ENCODE data around the gene MED29.
"Not testable (repeated sequence)": the region's sequence is repeated elsewhere in the genome, so short reads cannot be mapped to it uniquely, and the experiment has no call there.

Gene MED29

GRCh38 chr19:39372941-39373340, 18.2 kb upstream of the MED29 start:
- peak overlapping the region; percentile 2 for H3K4me3 ChIP-seq (ENCODE audit: low read length)
- no peaks in the 10 kb centered on the region for H3K27me3 ChIP-seq (replicated peaks; ENCODE audit: control insufficient read depth, insufficient read depth, low read length)
- peaks cover 20% of the 10 kb centered on the region for H3K4me1 ChIP-seq (ENCODE audit: control insufficient read depth, insufficient read depth, low read length)
- peak overlapping the region; percentile 82 for H3K9ac ChIP-seq (ENCODE audit: low read length)
- peaks cover 65% of the 10 kb centered on the region for H3K36me3 ChIP-seq (ENCODE audit: control insufficient read depth, insufficient read depth, low read length, severe bottlenecking)
- no peaks in the 10 kb centered on the region for H3K9me3 ChIP-seq (ENCODE audit: control insufficient read depth, low read length)
- peak; percentile 34 for DNase-seq (ENCODE audit: low read depth)

GRCh38 chr19:39375929-39376328, 15.2 kb upstream of the MED29 start:
- peak overlapping the region; percentile 7 for H3K9ac ChIP-seq (ENCODE audit: low read length)
- peaks cover 67% of the 10 kb centered on the region for H3K36me3 ChIP-seq (ENCODE audit: control insufficient read depth, insufficient read depth, low read length, severe bottlenecking)
- DNase-seq (ENCODE audit: low read depth): no peak
- H3K4me3 ChIP-seq (ENCODE audit: low read length): no peak overlapping the region
- no peaks in the 10 kb centered on the region for H3K9me3 ChIP-seq (ENCODE audit: control insufficient read depth, low read length)
- no peaks in the 10 kb centered on the region for H3K27me3 ChIP-seq (replicated peaks; ENCODE audit: control insufficient read depth, insufficient read depth, low read length)
- peaks cover 27% of the 10 kb centered on the region for H3K4me1 ChIP-seq (ENCODE audit: control insufficient read depth, insufficient read depth, low read length)

- no peaks in the 10 kb centered on the region for H3K9me3 ChIP-seq (ENCODE audit: control insufficient read depth, low read length)
- peaks cover 77% of the 10 kb centered on the region for H3K36me3 ChIP-seq (ENCODE audit: control insufficient read depth, insufficient read depth, low read length, severe bottlenecking)
- no peaks in the 10 kb centered on the region for H3K27me3 ChIP-seq (replicated peaks; ENCODE audit: control insufficient read depth, insufficient read depth, low read length)
- no peak for DNase-seq (ENCODE audit: low read depth)
- peaks cover 25% of the 10 kb centered on the region for H3K4me1 ChIP-seq (ENCODE audit: control insufficient read depth, insufficient read depth, low read length)
- no peak overlapping the region for H3K9ac ChIP-seq (ENCODE audit: low read length)
- H3K4me3 ChIP-seq (ENCODE audit: low read length): no peak overlapping the region
These were observed 13.5 kb upstream of the MED29 start for GRCh38 chr19:39377373-39378362.

GRCh38 chr19:39379366-39379765, 11.8 kb upstream of the MED29 start:
- not testable (repeated sequence) for DNase-seq (ENCODE audit: low read depth); H3K9me3 ChIP-seq (ENCODE audit: control insufficient read depth, low read length); H3K27me3 ChIP-seq (replicated peaks; ENCODE audit: control insufficient read depth, insufficient read depth, low read length); H3K4me3 ChIP-seq (ENCODE audit: low read length)
- Histone ChIP-seq H3K36me3 (ENCODE audit: control insufficient read depth, insufficient read depth, low read length, severe bottlenecking) (peaks cover 90% of the 10 kb centered on the region), H3K9ac (ENCODE audit: low read length) (peak overlapping the region; percentile 61), H3K4me1 (ENCODE audit: control insufficient read depth, insufficient read depth, low read length) (peaks cover 16% of the 10 kb centered on the region)

- DNase-seq (ENCODE audit: low read depth): no peak
- Histone ChIP-seq H3K36me3 (ENCODE audit: control insufficient read depth, insufficient read depth, low read length, severe bottlenecking) (peaks cover 93% of the 10 kb centered on the region), H3K9ac (ENCODE audit: low read length) (peak overlapping the region; percentile 61), H3K27me3 (replicated peaks; ENCODE audit: control insufficient read depth, insufficient read depth, low read length) (no peaks in the 10 kb centered on the region), H3K4me3 (ENCODE audit: low read length) (no peak overlapping the region), H3K9me3 (ENCODE audit: control insufficient read depth, low read length) (no peaks in the 10 kb centered on the region), H3K4me1 (ENCODE audit: control insufficient read depth, insufficient read depth, low read length) (peaks cover 16% of the 10 kb centered on the region)
These were observed 11.2 kb upstream of the MED29 start for GRCh38 chr19:39379865-39380396.

- DNase-seq (ENCODE audit: low read depth): no peak
- no peaks in the 10 kb centered on the region for H3K9me3 ChIP-seq (ENCODE audit: control insufficient read depth, low read length)
- H3K27me3 ChIP-seq (replicated peaks; ENCODE audit: control insufficient read depth, insufficient read depth, low read length): no peaks in the 10 kb centered on the region
- peaks cover 97% of the 10 kb centered on the region for H3K36me3 ChIP-seq (ENCODE audit: control insufficient read depth, insufficient read depth, low read length, severe bottlenecking)
- no peak overlapping the region for H3K4me3 ChIP-seq (ENCODE audit: low read length)
- H3K4me1 ChIP-seq (ENCODE audit: control insufficient read depth, insufficient read depth, low read length): peaks cover 15% of the 10 kb centered on the region
- peak overlapping the region; percentile 61 for H3K9ac ChIP-seq (ENCODE audit: low read length)
These were observed 10.4 kb upstream of the MED29 start for GRCh38 chr19:39380521-39381502.

- Histone ChIP-seq H3K9me3 (ENCODE audit: control insufficient read depth, low read length) (no peaks in the 10 kb centered on the region), H3K9ac (ENCODE audit: low read length) (peak overlapping the region; percentile 22), H3K27me3 (replicated peaks; ENCODE audit: control insufficient read depth, insufficient read depth, low read length) (no peaks in the 10 kb centered on the region), H3K36me3 (ENCODE audit: control insufficient read depth, insufficient read depth, low read length, severe bottlenecking) (peaks cover 97% of the 10 kb centered on the region), H3K4me3 (ENCODE audit: low read length) (no peak overlapping the region), H3K4me1 (ENCODE audit: control insufficient read depth, insufficient read depth, low read length) (peaks cover 14% of the 10 kb centered on the region)
- DNase-seq (ENCODE audit: low read depth): no peak
These were observed 9.1 kb upstream of the MED29 start for GRCh38 chr19:39381910-39382611.

GRCh38 chr19:39382991-39383828, 8.0 kb upstream of the MED29 start:
- H3K36me3 ChIP-seq (ENCODE audit: control insufficient read depth, insufficient read depth, low read length, severe bottlenecking): peaks cover 94% of the 10 kb centered on the region
- no peak overlapping the region for H3K4me3 ChIP-seq (ENCODE audit: low read length)
- DNase-seq (ENCODE audit: low read depth): no peak
- peaks cover 14% of the 10 kb centered on the region for H3K4me1 ChIP-seq (ENCODE audit: control insufficient read depth, insufficient read depth, low read length)
- H3K9me3 ChIP-seq (ENCODE audit: control insufficient read depth, low read length): no peaks in the 10 kb centered on the region
- no peaks in the 10 kb centered on the region for H3K27me3 ChIP-seq (replicated peaks; ENCODE audit: control insufficient read depth, insufficient read depth, low read length)
- peak overlapping the region; percentile 25 for H3K9ac ChIP-seq (ENCODE audit: low read length)

GRCh38 chr19:39384839-39385568, 6.2 kb upstream of the MED29 start:
- H3K27me3 ChIP-seq (replicated peaks; ENCODE audit: control insufficient read depth, insufficient read depth, low read length): no peaks in the 10 kb centered on the region
- DNase-seq (ENCODE audit: low read depth): no peak
- peaks cover 17% of the 10 kb centered on the region for H3K4me1 ChIP-seq (ENCODE audit: control insufficient read depth, insufficient read depth, low read length)
- H3K36me3 ChIP-seq (ENCODE audit: control insufficient read depth, insufficient read depth, low read length, severe bottlenecking): peaks cover 91% of the 10 kb centered on the region
- no peak overlapping the region for H3K4me3 ChIP-seq (ENCODE audit: low read length)
- H3K9me3 ChIP-seq (ENCODE audit: control insufficient read depth, low read length): no peaks in the 10 kb centered on the region
- H3K9ac ChIP-seq (ENCODE audit: low read length): peak overlapping the region; percentile 32

Data from adipocyte (in vitro differentiated cells).